ENCODE measurements around the gene IL34. TPM values are rescaled to one million over a fixed set of nuclear protein-coding genes. Genes with fewer than 3 reads are reported as not detected.
A peak's percentile ranks its signal among the peaks of the same experiment; 100 is the strongest.

The IL34 gene
- total and polyA plus RNA-seq, 2 of the 13 experiments (the other 11 are each of a cell fraction or from before 2014, with no cell fraction given) = 1.2 to 1.3 TPM

DNA sequence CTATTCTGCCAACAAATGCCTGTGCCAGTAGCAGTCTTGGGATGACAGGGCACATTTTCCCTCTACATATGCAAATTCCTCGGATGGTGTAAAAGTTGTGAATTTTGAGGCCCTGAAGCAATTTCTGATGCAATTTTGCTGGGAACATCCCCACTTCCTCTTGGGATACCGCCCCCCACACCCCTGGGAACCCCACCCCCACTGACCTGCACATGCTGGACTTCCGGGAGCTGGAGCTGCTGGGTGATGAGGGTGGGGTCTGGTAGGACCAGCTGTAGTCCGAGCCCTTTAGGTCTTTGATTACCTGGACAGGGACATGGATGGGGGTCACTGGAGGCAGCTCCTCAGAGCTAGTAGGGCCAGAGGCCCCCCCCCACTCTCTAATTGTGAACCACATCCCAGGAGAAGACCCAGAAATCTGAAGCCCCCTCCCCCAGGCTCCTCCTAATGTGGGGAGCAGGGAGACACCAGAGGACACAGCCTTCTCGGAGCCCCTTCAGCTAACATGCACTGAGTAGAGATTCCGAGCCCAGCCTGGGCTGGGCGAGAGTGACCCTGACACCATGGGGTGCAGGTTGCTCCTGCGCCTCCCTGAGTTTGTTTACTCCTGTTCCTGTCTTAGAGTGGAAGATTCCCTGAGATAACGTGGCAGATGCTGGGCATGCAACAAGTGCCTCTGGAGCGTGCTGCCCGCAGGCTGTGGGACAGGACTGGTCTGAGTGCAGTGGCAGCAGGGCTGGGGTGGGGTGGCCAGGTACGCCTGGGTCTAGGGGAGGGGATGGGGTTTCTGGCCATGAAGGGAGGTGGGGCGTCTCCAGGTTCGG lies 30.5 kb downstream of the IL34 start (continued):
- TF ChIP-seq IKZF4 (CRISPR knock-in tag; IDR thresholded peaks at IDR 0.05; ENCODE audit: borderline replicate concordance, low read depth, not compliant biosample characterization) = no peak
- peak; percentile 40 for TF ChIP-seq RBM22 (optimal IDR thresholded peaks at IDR 0.05; ENCODE audit: low read length)
- 0 out of 2 replicates have a peak, but pooled peaks have one; percentile 24 for TF ChIP-seq POLR2G (IDR thresholded peaks at IDR 0.05; ENCODE audit: low read depth, low read length)
- no peak for TF ChIP-seq ZSCAN21 (CRISPR knock-in tag; IDR thresholded peaks at IDR 0.05; ENCODE audit: borderline replicate concordance)

DNA sequence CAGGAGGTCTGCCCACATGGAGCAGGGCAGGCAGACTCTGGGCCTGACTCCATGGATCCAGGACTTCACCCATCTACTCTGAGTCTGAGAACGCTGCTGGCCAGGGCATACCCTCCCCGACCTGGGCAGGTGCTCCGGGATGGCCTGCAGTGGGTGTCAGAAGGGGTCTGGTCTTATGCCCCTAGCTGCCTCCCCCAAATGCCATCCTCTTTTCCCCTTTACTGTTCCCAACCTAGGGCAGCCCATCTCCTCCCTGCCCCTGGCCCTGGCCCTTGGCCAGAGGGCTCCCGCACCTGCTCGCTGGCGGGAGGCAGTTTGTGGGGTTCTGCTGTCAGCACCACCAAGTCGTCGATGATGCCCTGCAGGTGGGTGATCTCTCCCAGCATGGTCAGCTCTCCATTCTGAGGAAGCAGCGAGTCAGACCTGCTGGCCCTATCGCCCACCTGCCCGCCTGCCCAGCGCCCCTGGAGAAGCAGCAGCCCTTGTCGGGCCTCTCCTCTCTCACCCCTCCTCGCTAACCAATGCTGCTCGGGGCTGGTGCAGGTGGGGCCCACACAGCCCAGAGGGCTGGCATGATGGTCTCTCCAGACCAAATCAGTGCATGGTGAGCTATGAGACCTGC lies 31.3 kb downstream of the IL34 start:
- Histone ChIP-seq H3K9me3 (ENCODE audit: low read length) (no peaks in the 10 kb centered on the region), H3K4me2 (ENCODE audit: low read depth, low read length) (no peak overlapping the region), H2AFZ (ENCODE audit: low read length) (no peak overlapping the region), H3K4me3 (replicated peaks in 1 of 3; ENCODE audit: insufficient read depth in 1 of 3, low read depth in 2 of 3, low read length in 3 of 3) (no peak overlapping the region), H3K27me3 (ENCODE audit: control insufficient read depth in 1 of 2, insufficient read depth in 2 of 2, low read length in 2 of 2) (no peaks in the 10 kb centered on the region), H3K9ac (ENCODE audit: insufficient read depth, low read depth, low read length) (no peak overlapping the region), H3K36me3 (replicated peaks in 1 of 2; ENCODE audit: control insufficient read depth in 1 of 2, insufficient read depth in 2 of 2, low read length in 2 of 2) (peaks cover 67 to 81% of the 10 kb centered on the region in 2 experiments), H3K4me1 (ENCODE audit: insufficient read depth, low read length) (peaks cover 25% of the 10 kb centered on the region), H3K79me2 (ENCODE audit: insufficient read depth, low read length) (peaks cover 36% of the 10 kb centered on the region), H3K27ac (ENCODE audit: extremely low read length, insufficient read depth, low read length) (no peak overlapping the region), H4K20me1 (ENCODE audit: insufficient read depth, low read length) (peaks cover 6% of the 10 kb centered on the region; the same call in 1 of the 2 replicates)
- DNase-seq (ENCODE audit: low spot score) (no peak), ATAC-seq (no peak), FAIRE-seq (no peak)
- ChIA-PET POLR2A (interaction anchor here (1.0 to 18.7 kb wide), 3 partner anchors 49 to 94 kb away, joined by 3 to 536 read pairs (median 3); no protein-coding TSS in a partner anchor), CTCF (ENCODE audit: low intra/inter-chr PET ratio, low total read pairs) (no interaction called here)
- 97% methylated on average over 7 of the region's 15 CpGs for WGBS (ENCODE audit: low lambda C conversion rate)
- intact Hi-C loops (cut with micrococcal nuclease; ENCODE audit: unreplicated experiment) (no loop called here), in situ Hi-C loops (cut with HindIII; ENCODE audit: extremely low pct_ligation_motif_present, low pct_unique_long_range_greater_than_20kb) (no loop called here)
- BruUV-seq (replicated peaks) = no TSS peak
- TF ChIP-seq MED8 (CRISPR knock-in tag; IDR thresholded peaks at IDR 0.05; ENCODE audit: insufficient replicate concordance) (peak; percentile 19), ZNF138 (CRISPR knock-in tag; IDR thresholded peaks at IDR 0.05; ENCODE audit: low read depth) (no peak), ARNTL (CRISPR knock-in tag; IDR thresholded peaks at IDR 0.05) (no peak), TAF15 (IDR thresholded peaks at IDR 0.05; ENCODE audit: low read depth, low read length, poor library complexity, severe bottlenecking) (peak; percentile 43), ZNF687 (CRISPR knock-in tag; IDR thresholded peaks at IDR 0.05) (no peak; the same call in 1 of the 2 replicates)
- TF ChIP-seq, protein P1, sequence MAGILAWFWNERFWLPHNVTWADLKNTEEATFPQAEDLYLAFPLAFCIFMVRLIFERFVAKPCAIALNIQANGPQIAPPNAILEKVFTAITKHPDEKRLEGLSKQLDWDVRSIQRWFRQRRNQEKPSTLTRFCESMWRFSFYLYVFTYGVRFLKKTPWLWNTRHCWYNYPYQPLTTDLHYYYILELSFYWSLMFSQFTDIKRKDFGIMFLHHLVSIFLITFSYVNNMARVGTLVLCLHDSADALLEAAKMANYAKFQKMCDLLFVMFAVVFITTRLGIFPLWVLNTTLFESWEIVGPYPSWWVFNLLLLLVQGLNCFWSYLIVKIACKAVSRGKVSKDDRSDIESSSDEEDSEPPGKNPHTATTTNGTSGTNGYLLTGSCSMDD (CRISPR knock-in tag; IDR thresholded peaks at IDR 0.05) = no peak
- TF ChIP-seq, protein P2, sequence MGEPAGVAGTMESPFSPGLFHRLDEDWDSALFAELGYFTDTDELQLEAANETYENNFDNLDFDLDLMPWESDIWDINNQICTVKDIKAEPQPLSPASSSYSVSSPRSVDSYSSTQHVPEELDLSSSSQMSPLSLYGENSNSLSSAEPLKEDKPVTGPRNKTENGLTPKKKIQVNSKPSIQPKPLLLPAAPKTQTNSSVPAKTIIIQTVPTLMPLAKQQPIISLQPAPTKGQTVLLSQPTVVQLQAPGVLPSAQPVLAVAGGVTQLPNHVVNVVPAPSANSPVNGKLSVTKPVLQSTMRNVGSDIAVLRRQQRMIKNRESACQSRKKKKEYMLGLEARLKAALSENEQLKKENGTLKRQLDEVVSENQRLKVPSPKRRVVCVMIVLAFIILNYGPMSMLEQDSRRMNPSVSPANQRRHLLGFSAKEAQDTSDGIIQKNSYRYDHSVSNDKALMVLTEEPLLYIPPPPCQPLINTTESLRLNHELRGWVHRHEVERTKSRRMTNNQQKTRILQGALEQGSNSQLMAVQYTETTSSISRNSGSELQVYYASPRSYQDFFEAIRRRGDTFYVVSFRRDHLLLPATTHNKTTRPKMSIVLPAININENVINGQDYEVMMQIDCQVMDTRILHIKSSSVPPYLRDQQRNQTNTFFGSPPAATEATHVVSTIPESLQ (CRISPR knock-in tag; conservative IDR thresholded peaks at IDR 0.05) = no peak
